Trophoblast cell (in vitro differentiated cells and primary cell): ENCODE results near the gene ARL1.
A peak's percentile ranks its signal among the peaks of the same experiment; 100 is the strongest.
"Not testable (repeated sequence)": the region's sequence is repeated elsewhere in the genome, so short reads cannot be mapped to it uniquely, and the experiment has no call there.

Source experiments
- DNase-seq, 2 donors: peaks; one replicate each; pipeline ENCODE4 v3.0.0-alpha.2; 2016
- H2AFZ ChIP-seq: 2 replicates; pipeline ENCODE4 v1.6.1; 2013; ENCODE audit warnings: low read length, moderate library complexity, mild to moderate bottlenecking; ENCODE audit not compliant: insufficient read depth, poor library complexity
- H2AK5ac ChIP-seq: 2 replicates; pipeline ENCODE4 v1.6.1; 2013; ENCODE audit warnings: mild to moderate bottlenecking, low read length
- H2BK120ac ChIP-seq: 2 replicates; pipeline ENCODE4 v1.6.1; 2013; ENCODE audit warnings: low read length, mild to moderate bottlenecking, moderate library complexity; ENCODE audit not compliant: insufficient read depth, poor library complexity
- H2BK12ac ChIP-seq: 2 replicates; pipeline ENCODE4 v1.6.1; 2013; ENCODE audit warnings: mild to moderate bottlenecking, low read length, moderate library complexity
- H2BK5ac ChIP-seq: 2 replicates; pipeline ENCODE4 v1.6.1; 2013; ENCODE audit warnings: low read length, low read depth, moderate library complexity, mild to moderate bottlenecking; ENCODE audit not compliant: poor library complexity
- H3K14ac ChIP-seq: 2 replicates; pipeline ENCODE4 v1.6.1; 2013; ENCODE audit warnings: mild to moderate bottlenecking, low read length
- H3K18ac ChIP-seq: 2 replicates; pipeline ENCODE4 v1.6.1; 2013; ENCODE audit warnings: mild to moderate bottlenecking, low read length
- H3K23ac ChIP-seq: 2 replicates; pipeline ENCODE4 v1.6.1; 2013; ENCODE audit warnings: low read length
- H3K27ac ChIP-seq: 2 replicates; pipeline ENCODE4 v1.5.1; 2013; ENCODE audit warnings: low read depth, mild to moderate bottlenecking, inconsistent platforms, low read length, moderate library complexity
- H3K27me3 ChIP-seq: 2 replicates; pipeline ENCODE4 v1.6.1; 2013; ENCODE audit warnings: inconsistent platforms, mild to moderate bottlenecking, low read length, moderate library complexity; ENCODE audit not compliant: insufficient read depth
- H3K36me3 ChIP-seq, 2 experiments: 1 replicate in 1 of 2; 2 replicates in 1 of 2; pipeline ENCODE4 v1.6.1; 2013; ENCODE audit warnings: low read length in 2 of 2, mild to moderate bottlenecking in 2 of 2, moderate library complexity in 1 of 2; ENCODE audit not compliant: insufficient read depth in 2 of 2, control insufficient read depth in 1 of 2
- H3K4ac ChIP-seq: 2 replicates; pipeline ENCODE4 v1.6.1; 2013; ENCODE audit warnings: low read depth, mild to moderate bottlenecking, low read length, moderate library complexity
- H3K4me1 ChIP-seq, 2 experiments: 1 replicate in 1 of 2; 2 replicates in 1 of 2; pipeline ENCODE4 v1.6.1; 2013; ENCODE audit warnings: low read length in 2 of 2, mild to moderate bottlenecking in 2 of 2, moderate library complexity in 1 of 2; ENCODE audit not compliant: insufficient read depth in 2 of 2, control insufficient read depth in 1 of 2
- H3K4me2 ChIP-seq: 2 replicates; pipeline ENCODE4 v1.6.1; 2013; ENCODE audit warnings: inconsistent platforms, mild to moderate bottlenecking, low read length, moderate library complexity
- H3K4me3 ChIP-seq: 2 replicates; pipeline ENCODE4 v1.5.1; 2013; ENCODE audit warnings: mild to moderate bottlenecking, low read depth, low read length, inconsistent platforms
- H3K79me1 ChIP-seq: one replicate; pipeline ENCODE4 v1.6.1; 2013; ENCODE audit warnings: low read length
- H3K79me2 ChIP-seq: 2 replicates; pipeline ENCODE4 v1.6.1; 2013; ENCODE audit warnings: low read length, mild to moderate bottlenecking; ENCODE audit not compliant: control insufficient read depth, insufficient read depth, poor library complexity
- H3K9ac ChIP-seq: 2 replicates; pipeline ENCODE4 v1.6.1; 2013; ENCODE audit warnings: mild to moderate bottlenecking, low read length
- H3K9me3 ChIP-seq: 2 replicates; pipeline ENCODE4 v1.6.1; 2013; ENCODE audit warnings: low read depth, mild to moderate bottlenecking, control low read depth, inconsistent platforms, low read length; ENCODE audit not compliant: insufficient read depth
- H4K12ac ChIP-seq: 2 replicates; pipeline ENCODE4 v1.6.1; 2013; ENCODE audit warnings: low read depth, mild to moderate bottlenecking, low read length, moderate library complexity
- H4K8ac ChIP-seq: 2 replicates; pipeline ENCODE4 v1.6.1; 2013; ENCODE audit warnings: low read depth, mild to moderate bottlenecking, low read length, moderate library complexity
- H4K91ac ChIP-seq: one replicate; pipeline ENCODE4 v1.6.1; 2013; ENCODE audit warnings: low read depth, mild to moderate bottlenecking, low read length, moderate library complexity
- WGBS: extraction: QIAGEN DNeasy Blood & Tissue Kit; methylation state at CpG from one replicate; pipeline ENCODE4 v1.1.7; 2013; ENCODE audit warnings: missing lambda C conversion rate; ENCODE audit not compliant: insufficient read length, insufficient coverage; ENCODE audit errors: extremely low coverage; 5-methylcytosine and 5-hydroxymethylcytosine counted together

ARL1 gene

GRCh38 chr12:101436136-101436535 lies 28.6 kb upstream of the ARL1 start:
- H3K4me1 ChIP-seq = no peaks in the 10 kb centered on the region

DNA sequence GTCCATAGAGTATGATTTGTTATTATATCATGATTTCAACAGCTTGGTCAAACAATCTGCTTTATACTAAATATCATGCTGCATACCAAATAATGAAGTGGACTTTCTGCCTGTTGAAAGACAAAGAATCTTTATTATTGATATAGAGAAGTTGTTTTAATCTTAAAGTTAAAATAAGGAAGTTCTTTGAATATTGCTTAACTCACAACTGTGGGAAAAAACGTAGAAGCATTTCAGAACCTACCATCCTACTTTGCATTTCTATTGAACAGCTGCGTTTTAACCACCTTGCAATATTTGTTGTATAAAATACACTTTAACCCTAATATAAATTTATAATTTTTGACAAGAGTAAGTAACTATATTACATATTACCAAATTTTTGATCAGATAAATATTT lies 22.9 kb upstream of the ARL1 start:
- no peak for DNase-seq
- no peak overlapping the region for H3K9ac ChIP-seq
- no peak overlapping the region for H3K18ac ChIP-seq
- H2BK12ac ChIP-seq = no peak overlapping the region
- H3K27ac ChIP-seq = no peak overlapping the region
- no peak overlapping the region for H3K14ac ChIP-seq
- no peak overlapping the region for H2BK5ac ChIP-seq
- H2AFZ ChIP-seq = no peak overlapping the region
- H3K27me3 ChIP-seq = no peaks in the 10 kb centered on the region
- H3K79me1 ChIP-seq = no peaks in the 10 kb centered on the region
- no peak overlapping the region for H2AK5ac ChIP-seq
- no peak overlapping the region for H3K4me3 ChIP-seq
- H4K91ac ChIP-seq = no peak overlapping the region
- H4K8ac ChIP-seq = no peak overlapping the region
- no peaks in the 10 kb centered on the region for H3K79me2 ChIP-seq
- H2BK120ac ChIP-seq = no peak overlapping the region
- no peaks in the 10 kb centered on the region for H3K9me3 ChIP-seq
- H3K36me3 ChIP-seq = no peaks in the 10 kb centered on the region
- no CpG with 5 or more reads among the region's 2 CpGs for WGBS
- H3K4me2 ChIP-seq = no peak overlapping the region
- H3K4ac ChIP-seq = no peak overlapping the region
- H3K4me1 ChIP-seq = no peaks in the 10 kb centered on the region
- H4K12ac ChIP-seq = no peak overlapping the region
- no peak overlapping the region for H3K23ac ChIP-seq

More at GRCh38 chr12:101436136-101436535, 28.6 kb upstream of the ARL1 start:
- Histone ChIP-seq H4K91ac (no peak overlapping the region), H3K9me3 (no peaks in the 10 kb centered on the region), H3K14ac (no peak overlapping the region), H3K4me2 (no peak overlapping the region), H2BK5ac (no peak overlapping the region), H3K36me3 (no peaks in the 10 kb centered on the region), H2AFZ (no peak overlapping the region), H3K4me3 (no peak overlapping the region), H3K4ac (no peak overlapping the region), H4K12ac (no peak overlapping the region), H2BK120ac (no peak overlapping the region), H2AK5ac (no peak overlapping the region), H3K27ac (no peak overlapping the region), H3K79me1 (no peaks in the 10 kb centered on the region), H3K23ac (no peak overlapping the region), H2BK12ac (no peak overlapping the region), H3K79me2 (no peaks in the 10 kb centered on the region), H3K9ac (no peak overlapping the region), H3K27me3 (no peaks in the 10 kb centered on the region), H3K18ac (no peak overlapping the region), H4K8ac (no peak overlapping the region)
- DNase-seq = no peak

DNA sequence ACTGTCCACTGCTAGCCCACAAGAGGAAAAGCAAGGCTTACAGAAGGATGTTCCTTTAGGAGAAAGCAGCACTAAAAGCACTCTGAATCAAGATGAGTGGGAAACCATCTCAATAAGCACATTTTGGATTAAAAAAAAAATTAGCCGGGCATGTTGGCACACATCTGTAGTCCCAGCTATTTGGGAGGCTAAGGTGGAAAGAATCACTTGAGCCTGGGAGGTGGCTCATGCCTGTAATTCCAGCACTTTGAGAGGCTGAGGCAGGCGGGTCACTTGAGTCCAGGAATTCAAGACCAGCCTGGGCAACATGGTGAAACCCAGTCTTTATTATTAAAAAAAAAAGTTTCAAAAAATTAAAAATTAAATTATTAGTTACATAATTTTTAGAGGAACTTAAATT lies 17.0 kb upstream of the ARL1 start:
- H3K27ac ChIP-seq = no peak overlapping the region
- no CpG with 5 or more reads among the region's 2 CpGs for WGBS
- H3K27me3 ChIP-seq = no peaks in the 10 kb centered on the region
- no peak overlapping the region for H2BK5ac ChIP-seq
- H3K79me2 ChIP-seq = no peaks in the 10 kb centered on the region
- H4K91ac ChIP-seq = no peak overlapping the region
- H2BK12ac ChIP-seq = no peak overlapping the region
- H3K9me3 ChIP-seq = no peaks in the 10 kb centered on the region
- H3K18ac ChIP-seq = no peak overlapping the region
- no peak overlapping the region for H3K4me2 ChIP-seq
- no peak overlapping the region for H3K9ac ChIP-seq
- H3K36me3 ChIP-seq = no peaks in the 10 kb centered on the region
- no peaks in the 10 kb centered on the region for H3K79me1 ChIP-seq
- DNase-seq = peak in 1 of 2 donors; percentile 10
- H3K23ac ChIP-seq = no peak overlapping the region
- H2BK120ac ChIP-seq = no peak overlapping the region
- no peak overlapping the region for H3K4ac ChIP-seq
- no peak overlapping the region for H3K4me3 ChIP-seq
- no peaks in the 10 kb centered on the region for H3K4me1 ChIP-seq
- no peak overlapping the region for H2AK5ac ChIP-seq
- H2AFZ ChIP-seq = no peak overlapping the region
- no peak overlapping the region for H4K12ac ChIP-seq
- no peak overlapping the region for H3K14ac ChIP-seq
- no peak overlapping the region for H4K8ac ChIP-seq

DNA sequence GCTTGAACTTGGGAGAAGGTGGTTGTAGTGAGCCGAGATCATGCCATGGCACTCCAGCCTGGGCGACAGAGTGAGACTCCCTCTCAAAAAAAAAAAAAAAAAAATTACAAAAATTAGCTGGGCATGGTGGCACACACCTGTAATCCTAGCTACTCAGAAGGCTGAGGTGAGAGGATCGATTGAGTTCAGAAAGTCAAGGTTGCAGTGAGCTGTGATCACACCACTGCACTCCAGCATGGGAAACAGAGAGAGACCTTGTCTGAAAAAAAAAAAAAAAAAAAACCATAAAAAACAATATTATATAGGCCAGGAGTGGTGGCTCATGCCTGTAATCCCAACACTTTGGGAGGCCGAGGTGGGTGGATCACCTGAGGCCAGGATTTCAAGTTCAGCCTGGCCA lies 14.5 kb upstream of the ARL1 start:
- H4K91ac ChIP-seq, H3K18ac ChIP-seq, H3K4me2 ChIP-seq, H3K9ac ChIP-seq, H2BK12ac ChIP-seq, H3K23ac ChIP-seq, H3K14ac ChIP-seq, H2AK5ac ChIP-seq, H3K36me3 ChIP-seq, H3K79me2 ChIP-seq, H2BK5ac ChIP-seq, H3K9me3 ChIP-seq, H3K27me3 ChIP-seq, DNase-seq, H3K27ac ChIP-seq, H2BK120ac ChIP-seq, H3K4me3 ChIP-seq, H4K8ac ChIP-seq, H2AFZ ChIP-seq, H3K4ac ChIP-seq, H4K12ac ChIP-seq, H3K79me1 ChIP-seq, H3K4me1 ChIP-seq: not testable (repeated sequence)
- no CpG with 5 or more reads among the region's 4 CpGs for WGBS
